GM12865 (cell line): Measurements from ENCODE around the gene ATRNL1.

ENCODE experiments used
- DNase-seq: peaks from one replicate; pipeline ENCODE4 v3.0.0; 2010; ENCODE audit warnings: low read depth
- H3K4me3 ChIP-seq: 2 replicates; pipeline ENCODE4 v1.5.1; 2011; ENCODE audit warnings: mild to moderate bottlenecking, low read depth, low read length, control low read depth
- TF ChIP-seq, protein P1 (sequence below): IDR thresholded peaks from 2 replicates; pipeline ENCODE4 v1.5.1; 2011; ENCODE audit warnings: low read length, control low read depth, low read depth, inconsistent platforms; ENCODE audit not compliant: insufficient read depth; ENCODE audit errors: missing control alignments

The ATRNL1 gene

DNA sequence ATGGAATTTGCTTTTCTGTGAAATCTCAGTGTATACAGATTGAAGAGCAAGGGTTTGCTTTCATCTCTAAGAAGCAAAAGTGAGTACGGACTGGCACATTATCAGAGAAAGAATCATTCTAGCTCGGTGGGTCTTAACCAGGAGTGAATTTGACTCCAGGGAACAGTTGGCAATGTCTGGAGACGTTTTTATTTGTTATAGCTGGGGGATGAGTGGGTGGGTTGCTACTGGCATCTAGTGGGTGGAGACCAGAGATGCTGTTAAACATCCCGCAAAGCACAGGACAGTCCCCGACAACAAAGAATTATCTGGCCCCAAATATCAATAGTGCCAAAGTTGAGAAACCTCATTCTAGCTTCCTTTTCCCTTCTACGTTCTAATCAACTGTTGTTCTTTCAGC lies 43.8 kb upstream of the ATRNL1 start:
- TF ChIP-seq, protein P1, sequence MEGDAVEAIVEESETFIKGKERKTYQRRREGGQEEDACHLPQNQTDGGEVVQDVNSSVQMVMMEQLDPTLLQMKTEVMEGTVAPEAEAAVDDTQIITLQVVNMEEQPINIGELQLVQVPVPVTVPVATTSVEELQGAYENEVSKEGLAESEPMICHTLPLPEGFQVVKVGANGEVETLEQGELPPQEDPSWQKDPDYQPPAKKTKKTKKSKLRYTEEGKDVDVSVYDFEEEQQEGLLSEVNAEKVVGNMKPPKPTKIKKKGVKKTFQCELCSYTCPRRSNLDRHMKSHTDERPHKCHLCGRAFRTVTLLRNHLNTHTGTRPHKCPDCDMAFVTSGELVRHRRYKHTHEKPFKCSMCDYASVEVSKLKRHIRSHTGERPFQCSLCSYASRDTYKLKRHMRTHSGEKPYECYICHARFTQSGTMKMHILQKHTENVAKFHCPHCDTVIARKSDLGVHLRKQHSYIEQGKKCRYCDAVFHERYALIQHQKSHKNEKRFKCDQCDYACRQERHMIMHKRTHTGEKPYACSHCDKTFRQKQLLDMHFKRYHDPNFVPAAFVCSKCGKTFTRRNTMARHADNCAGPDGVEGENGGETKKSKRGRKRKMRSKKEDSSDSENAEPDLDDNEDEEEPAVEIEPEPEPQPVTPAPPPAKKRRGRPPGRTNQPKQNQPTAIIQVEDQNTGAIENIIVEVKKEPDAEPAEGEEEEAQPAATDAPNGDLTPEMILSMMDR: no peak
- no peak for DNase-seq
- H3K4me3 ChIP-seq: no peak overlapping the region

GRCh38 chr10:115049960-115050359 lies 43.2 kb upstream of the ATRNL1 start:
- TF ChIP-seq, protein P1: no peak
- no peak for DNase-seq
- H3K4me3 ChIP-seq: no peak overlapping the region

DNA sequence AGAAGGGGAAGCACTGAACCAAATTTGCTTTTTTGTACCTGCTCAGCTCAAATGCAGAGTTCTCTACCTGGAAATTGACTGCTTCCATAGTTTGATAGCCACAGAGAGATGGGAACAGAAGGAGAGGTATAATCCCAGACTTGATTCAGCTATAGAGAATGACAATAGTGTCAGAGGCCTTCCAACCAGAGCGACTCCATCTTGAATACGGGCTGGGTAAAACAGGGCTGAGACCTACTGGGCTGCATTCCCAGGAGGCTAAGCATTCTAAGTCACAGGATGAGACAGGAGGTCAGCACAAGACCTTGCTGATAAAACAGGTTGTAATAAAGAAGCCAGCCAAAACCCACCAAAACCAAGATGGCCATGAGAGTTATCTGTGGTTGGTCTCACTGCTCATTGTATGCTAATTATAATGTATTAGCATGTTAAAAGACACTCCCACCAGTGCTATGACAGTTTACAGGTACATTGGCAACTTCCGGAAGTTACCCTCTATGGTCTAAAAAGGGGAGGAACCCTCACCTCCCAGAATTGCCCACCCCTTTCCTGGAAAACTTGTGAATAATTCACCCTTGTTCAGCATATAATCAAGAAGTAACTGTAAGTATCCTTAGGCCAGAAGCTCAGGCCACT lies 42.7 kb upstream of the ATRNL1 start:
- no peak for DNase-seq
- H3K4me3 ChIP-seq: no peak overlapping the region
- TF ChIP-seq, protein P1: no peak

- no peak for DNase-seq
- TF ChIP-seq, protein P1: no peak
- no peak overlapping the region for H3K4me3 ChIP-seq
These were observed 41.9 kb upstream of the ATRNL1 start for GRCh38 chr10:115051216-115051615.

DNA sequence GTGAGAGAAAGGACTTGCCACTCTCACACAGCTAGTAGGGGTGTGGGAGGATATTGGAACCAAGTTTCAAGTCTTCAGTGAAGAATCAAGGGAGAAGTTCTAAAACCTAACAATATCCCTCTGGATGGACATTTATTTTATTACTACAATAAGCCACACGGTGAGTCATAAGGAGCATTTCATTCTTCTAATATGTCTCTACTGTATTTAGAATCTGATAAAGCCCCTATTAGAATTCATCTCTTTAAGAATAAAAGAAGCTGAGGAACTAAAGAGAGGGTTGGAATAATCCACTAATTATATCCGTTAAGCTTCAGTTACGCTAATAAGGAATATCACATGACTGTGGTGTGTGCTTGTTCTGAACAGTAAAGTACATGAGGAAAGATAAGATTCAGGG lies 40.9 kb upstream of the ATRNL1 start:
- TF ChIP-seq, protein P1: no peak
- no peak for DNase-seq
- no peak overlapping the region for H3K4me3 ChIP-seq

GRCh38 chr10:115052728-115053127 lies 40.4 kb upstream of the ATRNL1 start:
- no peak for DNase-seq
- H3K4me3 ChIP-seq: no peak overlapping the region
- TF ChIP-seq, protein P1: no peak

GRCh38 chr10:115056186-115056585 lies 37.0 kb upstream of the ATRNL1 start:
- H3K4me3 ChIP-seq: no peak overlapping the region
- DNase-seq: no peak
- TF ChIP-seq, protein P1: no peak
